Activated T-cell treated with anti-CD3 and anti-CD28 coated beads, Interleukin-2, amount 50 U/mL, for 48 hours (primary cell): ENCODE measurements around the gene FRG2C.
"Not testable (repeated sequence)": the region's sequence is repeated elsewhere in the genome, so short reads cannot be mapped to it uniquely, and the experiment has no call there.

ENCODE experiments used
- DNase-seq, 2 experiments: peaks; one replicate each; pipeline ENCODE4 v3.0.0-alpha.2; 2020

The FRG2C gene

GRCh38 chr3:75664028-75664427, at the start of gene FRG2C:
Gene FRG2C (plus strand): TSS chr3:75664328. CDS start chr3:75664380, 52 bp downstream.
- not testable (repeated sequence) for DNase-seq

DNA sequence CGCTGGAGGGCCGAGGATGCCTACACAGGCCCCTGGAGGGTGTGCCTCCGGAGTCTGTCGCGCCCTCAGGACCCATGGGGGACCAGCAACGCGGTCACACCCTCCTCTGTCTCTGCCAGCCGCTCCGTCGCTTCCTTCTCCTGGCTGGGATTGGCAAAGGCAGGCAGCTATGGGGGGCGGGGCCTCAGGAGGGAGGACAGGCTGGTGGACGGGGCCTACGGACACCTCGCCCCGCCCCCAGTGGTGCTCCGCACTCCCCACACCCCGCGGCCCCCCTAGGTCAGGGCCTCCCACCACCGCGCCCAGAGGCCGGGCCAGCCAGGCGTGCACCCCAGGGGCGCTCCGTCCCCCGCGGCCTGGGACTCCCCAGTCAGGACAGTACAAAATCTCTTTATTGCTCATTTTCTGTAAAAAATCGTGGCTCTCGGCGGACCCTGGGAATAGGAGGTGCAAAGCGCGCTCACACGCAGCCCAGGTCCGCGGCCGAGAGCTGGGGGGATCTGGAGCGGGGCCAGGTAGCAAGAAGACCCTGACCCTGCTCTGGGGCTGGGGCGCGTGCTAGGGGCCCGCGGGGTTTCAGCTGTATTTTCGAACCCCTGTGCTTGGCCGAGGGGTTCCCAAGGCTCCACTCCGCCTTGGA, 45.3 kb upstream of the FRG2C start:
- DNase-seq: not testable (repeated sequence)

GRCh38 chr3:75619481-75620031, 44.6 kb upstream of the FRG2C start:
- DNase-seq: not testable (repeated sequence)

DNA sequence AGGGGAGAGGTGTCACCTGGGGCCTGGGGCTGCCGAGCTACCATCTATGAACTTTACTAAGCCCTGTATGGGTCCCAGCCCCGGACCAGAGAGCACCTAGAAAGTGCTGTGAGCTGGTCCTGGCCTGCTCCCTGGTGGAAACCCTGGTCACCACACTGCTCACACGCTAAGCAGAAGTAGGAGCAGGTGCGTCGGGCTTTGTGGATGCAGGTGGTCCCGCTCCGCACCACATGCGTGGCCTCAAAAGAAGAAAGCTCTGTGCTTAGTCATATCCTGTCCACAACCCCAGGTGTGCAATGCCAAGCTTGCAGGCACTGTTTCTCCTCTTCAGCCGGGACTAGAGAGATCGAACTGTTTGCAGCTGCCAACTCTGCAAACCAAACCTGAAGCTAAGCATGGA, 42.4 kb upstream of the FRG2C start:
- DNase-seq: not testable (repeated sequence)

GRCh38 chr3:75623656-75624055, 40.5 kb upstream of the FRG2C start:
- DNase-seq: not testable (repeated sequence)

DNA sequence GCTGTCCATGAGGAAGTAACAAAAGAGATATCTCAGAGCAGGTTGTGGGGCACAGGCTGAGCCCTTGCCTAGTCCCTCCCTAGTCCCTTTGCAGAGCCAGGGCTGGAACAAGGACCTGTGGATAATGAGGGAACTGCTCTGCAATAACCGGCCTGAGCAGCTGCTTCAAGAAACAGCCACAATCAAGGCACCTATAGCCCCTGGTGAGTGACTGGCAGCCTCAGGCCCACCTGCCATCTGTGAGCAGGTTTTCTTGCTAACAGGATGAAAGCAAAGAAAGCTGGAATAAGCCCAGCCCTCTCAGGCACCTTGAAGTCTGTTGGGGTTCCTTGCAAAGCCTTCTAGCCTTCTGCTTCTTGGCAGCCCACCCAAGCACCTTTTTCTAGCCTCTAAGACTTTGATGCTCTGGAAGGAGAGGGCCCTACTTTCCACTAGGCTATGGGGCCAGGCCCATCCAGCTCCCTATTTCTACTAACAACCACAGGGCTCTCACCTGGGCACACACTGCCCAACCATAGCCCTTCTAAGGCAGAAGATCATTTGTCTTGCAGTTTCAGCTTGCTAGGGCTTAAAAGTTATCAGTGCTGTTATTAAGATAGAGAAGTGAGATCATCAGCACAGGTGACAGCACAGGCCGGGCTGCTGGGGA, 33.1 kb upstream of the FRG2C start:
- DNase-seq: not testable (repeated sequence)

GRCh38 chr3:75631541-75631940, 32.6 kb upstream of the FRG2C start:
- no peak for DNase-seq

GRCh38 chr3:75638947-75639346, 25.2 kb upstream of the FRG2C start:
- DNase-seq: not testable (repeated sequence)

DNA sequence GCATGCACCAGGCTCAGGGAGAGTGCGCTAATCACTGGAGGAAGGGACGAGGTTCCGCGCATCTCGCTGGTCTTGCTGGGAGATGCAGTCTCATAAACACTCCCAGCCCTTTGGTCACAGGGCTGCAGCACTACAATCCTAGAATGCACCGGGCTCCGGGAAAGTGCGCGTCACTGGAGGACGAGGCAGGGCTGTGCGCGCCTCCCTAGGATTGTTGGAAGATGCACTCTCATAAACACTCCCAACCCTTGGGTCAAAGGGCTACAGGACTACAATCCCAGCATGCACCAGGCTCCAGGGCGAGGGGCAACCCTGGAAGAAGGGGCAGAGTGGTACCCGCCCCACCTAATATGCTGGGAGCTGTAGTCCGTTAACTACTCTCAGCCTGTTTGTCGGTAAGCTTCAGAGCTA, 23.0 kb upstream of the FRG2C start:
- DNase-seq: peak; percentile 58 to 61

DNA sequence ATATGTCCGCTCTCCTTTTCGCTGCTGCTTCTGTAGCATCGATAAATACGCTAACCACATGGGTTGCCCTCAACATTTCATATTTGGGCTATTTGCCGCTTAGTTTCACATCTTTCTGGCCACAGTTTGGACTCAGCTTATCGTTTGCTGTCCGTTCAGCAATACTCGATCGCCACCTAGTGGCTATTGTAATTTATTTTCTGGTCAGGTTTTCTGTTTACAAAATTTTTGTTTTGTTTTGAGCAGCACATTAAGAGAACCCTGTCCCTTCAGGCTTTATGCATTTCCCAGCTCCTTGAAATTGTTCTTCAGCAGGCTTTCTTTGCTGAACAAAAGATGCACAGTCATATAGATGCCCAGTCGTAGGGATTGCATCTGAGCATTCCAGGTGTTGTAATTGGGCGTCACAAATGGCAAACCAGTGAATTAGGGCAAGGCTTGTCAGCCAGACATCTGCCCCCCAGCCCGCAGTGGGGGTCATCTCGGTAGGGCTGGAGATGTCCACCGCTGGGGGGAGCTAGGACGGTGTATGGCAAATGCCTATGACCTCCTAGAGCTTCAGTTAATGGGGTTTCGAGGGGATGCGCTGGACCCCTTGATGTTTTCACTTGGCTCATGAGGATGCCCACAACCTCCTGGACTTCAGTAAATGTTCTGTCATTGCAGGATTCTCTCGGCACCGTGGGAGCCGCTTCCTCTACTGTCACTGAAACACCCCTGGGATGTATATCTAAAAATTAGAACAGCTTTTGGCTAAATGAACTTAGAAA, 20.9 kb upstream of the FRG2C start:
- peak; percentile 29 to 43 for DNase-seq

DNA sequence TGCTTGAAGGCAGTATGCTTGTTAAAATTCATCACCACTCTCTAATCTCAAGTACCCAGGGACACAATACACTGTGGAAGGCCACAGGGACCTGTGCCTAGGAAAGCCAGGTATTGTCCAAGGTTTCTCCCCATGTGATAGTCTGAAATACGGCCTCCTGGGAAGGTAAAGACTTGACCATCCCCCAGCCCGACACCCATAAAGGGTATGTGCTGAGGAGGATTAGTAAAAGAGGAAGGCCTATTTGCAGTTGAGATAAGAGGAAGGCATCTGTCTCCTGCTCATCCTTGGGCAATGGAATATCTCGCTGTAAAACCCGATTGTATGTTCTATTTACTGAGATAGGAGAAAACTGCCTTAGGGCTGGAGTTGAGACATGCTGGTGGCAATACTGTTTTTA, 18.6 kb upstream of the FRG2C start:
- DNase-seq: not testable (repeated sequence)

- DNase-seq: no peak
These were observed 13.9 kb upstream of the FRG2C start for GRCh38 chr3:75650191-75650590.

DNA sequence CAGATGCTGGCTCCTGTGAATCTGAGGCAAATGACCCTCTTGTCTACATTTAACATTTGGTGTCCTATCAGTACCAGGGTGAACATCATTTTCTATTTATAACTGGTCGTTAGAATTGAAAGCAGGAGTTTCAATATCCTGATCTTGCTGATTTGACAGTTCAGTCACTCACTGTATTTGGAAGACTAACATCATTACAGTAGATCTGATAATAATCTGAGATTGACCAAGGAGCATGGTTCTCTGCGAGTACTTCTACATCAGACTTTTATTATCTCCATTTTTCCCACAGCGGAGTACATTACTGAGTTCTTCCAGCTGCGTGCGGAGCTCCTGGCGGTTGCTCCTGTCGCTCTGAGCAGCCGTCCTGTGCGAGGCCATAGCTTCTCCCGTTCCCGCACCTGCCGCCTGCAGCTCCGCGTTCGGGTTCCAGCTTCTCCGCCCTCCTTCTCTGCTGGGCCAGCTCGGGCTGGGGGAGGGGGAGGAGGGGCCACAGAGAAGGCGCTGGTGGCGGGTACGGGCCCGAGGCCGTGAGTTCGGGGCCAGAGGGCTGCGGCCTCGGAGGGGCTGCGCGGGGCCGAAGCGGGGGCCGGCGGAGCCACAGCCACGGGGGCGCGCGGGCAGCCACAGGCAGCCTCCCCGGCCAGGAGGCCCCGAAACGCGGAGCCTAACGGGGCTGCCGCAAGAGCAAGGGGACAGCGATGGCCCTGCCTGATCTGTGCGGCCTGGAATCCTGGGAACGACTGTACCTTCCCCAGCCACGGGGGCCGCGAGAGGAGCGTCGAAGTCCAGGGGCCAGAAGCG, 8.8 kb upstream of the FRG2C start:
- DNase-seq: not testable (repeated sequence)

DNA sequence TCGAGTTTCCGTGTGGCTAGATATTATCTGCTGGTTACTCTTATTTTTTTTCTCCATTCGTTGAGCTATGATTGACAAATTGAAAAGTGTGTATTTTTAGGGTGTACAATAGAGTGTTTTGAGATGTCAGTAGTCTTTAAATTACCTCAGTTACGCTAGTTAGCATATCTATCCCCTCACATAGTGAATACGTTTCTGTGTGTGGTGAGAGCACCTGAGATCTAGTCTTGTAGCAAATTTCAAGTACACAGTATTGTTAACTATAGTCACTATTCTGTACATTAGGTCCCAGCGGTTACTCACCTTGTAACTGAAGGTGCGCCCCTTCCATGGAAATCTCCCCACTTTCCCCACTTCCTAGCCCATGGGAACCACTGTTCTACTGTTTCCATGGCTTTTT, 8.2 kb upstream of the FRG2C start:
- not testable (repeated sequence) for DNase-seq

- not testable (repeated sequence) for DNase-seq
These were observed 5.6 kb upstream of the FRG2C start for GRCh38 chr3:75658411-75659107.

DNA sequence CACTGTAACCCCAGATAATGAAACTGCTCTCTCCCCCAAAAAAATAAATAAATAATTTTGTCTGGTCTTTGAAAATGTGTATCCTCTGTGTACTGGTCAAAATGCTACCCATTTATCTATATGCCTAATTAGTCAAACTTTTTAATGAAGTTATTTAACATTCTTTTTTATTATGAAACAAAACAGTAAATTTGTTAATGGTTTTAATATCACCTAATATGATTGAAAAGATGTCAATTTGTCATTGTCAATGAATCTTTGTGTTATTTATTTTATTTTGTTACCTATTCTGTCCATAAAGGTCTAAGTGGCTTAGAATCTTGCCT, 5.1 kb upstream of the FRG2C start:
- not testable (repeated sequence) for DNase-seq

DNA sequence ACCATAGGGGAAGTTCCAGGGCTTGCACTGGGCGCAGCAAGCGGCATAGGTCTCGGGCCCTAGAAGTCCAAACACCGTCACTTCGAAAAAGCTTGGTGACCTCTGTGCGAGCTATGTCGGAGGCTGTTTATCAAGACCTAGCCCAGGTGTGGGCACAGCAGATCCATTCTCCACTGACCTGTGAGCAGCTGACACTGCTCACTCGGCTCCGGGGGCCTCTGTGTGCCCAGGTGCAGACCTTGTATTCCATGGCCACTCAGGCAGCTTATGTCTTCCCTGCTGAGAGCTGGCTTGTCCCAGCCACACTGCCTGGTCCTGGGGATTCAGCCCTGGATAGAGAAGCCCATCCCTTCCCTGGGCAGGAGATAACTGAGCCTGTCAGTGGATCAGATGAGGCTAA, 1.5 kb downstream of the FRG2C start:
- DNase-seq: not testable (repeated sequence)

DNA sequence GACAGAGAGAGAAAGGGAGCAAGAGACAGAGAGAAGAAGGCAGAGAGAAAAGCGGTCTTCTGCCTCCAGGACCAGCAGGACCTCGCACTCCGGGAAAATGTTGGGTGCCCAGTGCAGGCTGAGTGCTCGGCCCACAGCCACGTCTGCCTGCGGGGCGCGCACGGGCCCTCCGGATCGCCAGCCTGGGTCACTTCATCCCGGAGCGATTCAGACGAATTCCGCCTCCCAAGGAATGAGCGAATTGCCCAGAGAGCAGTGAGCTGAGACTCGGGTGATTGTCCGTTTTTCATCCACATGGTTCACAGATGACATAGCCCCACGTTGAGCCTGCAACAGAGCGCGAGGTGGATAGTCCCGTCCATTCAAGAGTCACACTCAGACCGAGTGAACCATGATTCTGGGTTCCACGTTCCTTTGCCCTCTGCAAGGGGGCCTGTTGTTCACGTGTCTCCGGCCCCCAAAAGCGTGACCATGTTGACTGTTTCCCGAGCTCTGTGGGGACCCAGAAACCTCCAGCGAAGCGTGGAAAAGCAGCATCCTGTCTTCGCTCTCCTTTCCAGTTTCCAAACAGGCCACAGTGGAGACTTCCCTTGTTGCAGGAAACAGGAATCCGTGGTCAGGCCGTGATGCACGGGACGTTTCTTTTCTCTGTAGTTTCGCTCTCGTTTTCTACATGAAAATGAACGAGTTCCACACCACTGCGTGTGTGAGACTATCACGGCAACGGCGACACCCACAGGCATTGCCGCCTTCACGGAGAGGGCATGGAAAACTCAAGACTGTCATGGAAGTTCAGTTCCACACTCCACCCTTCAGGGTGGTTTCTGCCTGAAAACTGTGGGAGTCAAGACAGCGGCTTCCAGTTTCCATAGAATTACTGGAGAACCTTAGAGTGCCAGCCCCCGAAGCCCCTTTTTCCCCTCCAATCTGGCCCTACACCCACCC, 3.9 kb downstream of the FRG2C start:
- DNase-seq: not testable (repeated sequence)

GRCh38 chr3:75668759-75669347, 4.7 kb downstream of the FRG2C start:
- DNase-seq: peak; percentile 50 to 57
